Right renal cortex interstitium (tissue), 3 donors: ENCODE data around the gene HTN1. TPM values are rescaled to one million over a fixed set of nuclear protein-coding genes. Genes with fewer than 3 reads are reported as not detected.
"Not testable (repeated sequence)": the region's sequence is repeated elsewhere in the genome, so short reads cannot be mapped to it uniquely, and the experiment has no call there.

Experiments
- DNase-seq, 3 donors: peaks; one replicate each; pipeline ENCODE4 v3.0.0-alpha.2; 2013; ENCODE audit warnings: low read depth in 3 of 3, low spot score in 2 of 3
- polyA plus RNA-seq, 3 donors: library from polyadenylated mRNA; unstranded; fragments of 120-200 nt; gene quantifications; one replicate each; pipeline ENCODE4 v1.2.1, GENCODE V29; 2013; ENCODE audit not compliant: insufficient read length in 3 of 3

HTN1 gene
- under 1 TPM in 1 of 3 donors, not detected in 2; 0.14 TPM for polyA plus RNA-seq

- not testable (repeated sequence) for DNase-seq
Observed at GRCh38 chr4:70050138-70050537, at the start of gene HTN1. Gene HTN1, plus strand, starts transcription at chr4:70050438. Its CDS starts 2,639 bp downstream, at chr4:70053077.

- no peak for DNase-seq
Observed at GRCh38 chr4:70000711-70001110, 49.5 kb upstream of the HTN1 start.

- DNase-seq, result no peak
Observed at GRCh38 chr4:70002507-70002906, 47.7 kb upstream of the HTN1 start.

- DNase-seq, result no peak
Observed at GRCh38 chr4:70008771-70009170, 41.5 kb upstream of the HTN1 start.

GRCh38 chr4:70019006-70019405, 31.2 kb upstream of the HTN1 start:
- DNase-seq, result not testable (repeated sequence)

GRCh38 chr4:70023218-70023617, 27.0 kb upstream of the HTN1 start:
- no peak for DNase-seq

GRCh38 chr4:70027011-70027410, 23.2 kb upstream of the HTN1 start:
- no peak for DNase-seq

- DNase-seq, result not testable (repeated sequence)
Observed at GRCh38 chr4:70028159-70028558, 22.1 kb upstream of the HTN1 start, which contains the start of gene HTN3. Gene HTN3, plus strand, starts transcription at chr4:70028459. Its CDS starts 2,282 bp downstream, at chr4:70030741.

- not testable (repeated sequence) for DNase-seq
Observed at GRCh38 chr4:70037559-70037958, 12.7 kb upstream of the HTN1 start.

GRCh38 chr4:70039928-70040327, 10.3 kb upstream of the HTN1 start:
- DNase-seq, result not testable (repeated sequence)

- no peak for DNase-seq
Observed at GRCh38 chr4:70041652-70042286, 8.5 kb upstream of the HTN1 start.

- DNase-seq, result not testable (repeated sequence)
Observed at GRCh38 chr4:70056534-70056933, 6.3 kb downstream of the HTN1 start.

- DNase-seq, result no peak
Observed at GRCh38 chr4:70057651-70058050, 7.4 kb downstream of the HTN1 start.

- no peak for DNase-seq
Observed at GRCh38 chr4:70059149-70059548, 8.9 kb downstream of the HTN1 start.

- no peak for DNase-seq
Observed at GRCh38 chr4:70062000-70062399, 11.8 kb downstream of the HTN1 start.

GRCh38 chr4:70080205-70080604, 30.0 kb downstream of the HTN1 start:
- DNase-seq, result no peak

GRCh38 chr4:70099206-70099605, 49.0 kb downstream of the HTN1 start:
- no peak for DNase-seq

Other genes starting within 250 kb of the HTN1 start
- 100 to 1,000 TPM; 410 to 645 (median 503) TPM for gene SULT1E1, start 190.3 kb upstream of the HTN1 start, polyA plus RNA-seq
- gene CSN1S1, start 119.4 kb upstream of the HTN1 start, polyA plus RNA-seq, result not detected
- not detected for gene CSN2, start 84.7 kb upstream of the HTN1 start, polyA plus RNA-seq
- under 1 TPM; 0.36 to 0.57 (median 0.40) TPM for gene STATH, start 54.5 kb upstream of the HTN1 start, polyA plus RNA-seq
- gene HTN3, start 22.0 kb upstream of the HTN1 start, polyA plus RNA-seq, result not detected
- under 1 TPM in 2 of 3 donors, not detected in 1; 0.06 to 0.07 TPM for gene PRR27, start 103.8 kb downstream of the HTN1 start, polyA plus RNA-seq
- gene ODAM, start 145.3 kb downstream of the HTN1 start, polyA plus RNA-seq, result 1 to 10 TPM; 1.5 to 2.3 (median 2.1) TPM
- 1 to 10 TPM in 1 of 3 donors, under 1 TPM in 2; 0.76 to 1.3 (median 0.86) TPM for gene FDCSP, start 175.7 kb downstream of the HTN1 start, polyA plus RNA-seq
- gene CSN3, start 192.2 kb downstream of the HTN1 start, polyA plus RNA-seq, result not detected